Uterus (tissue), 2 donors: ENCODE data around the gene ZNF397.

Experiments used
- POLR2A ChIP-seq, 2 donors: fragments of 450-650 bp; IDR thresholded peaks; one replicate each; pipeline ENCODE4 v1.6.1; 2016; ENCODE audit warnings: antibody characterized with exemption in 2 of 2, mild to moderate bottlenecking in 1 of 2, moderate library complexity in 1 of 2
- TF ChIP-seq, protein P1 (sequence below), 4 experiments: fragments of 200-600 bp in 2 of 4; fragments of 450-650 bp in 2 of 4; sonication (generic) in 2 of 4; IDR thresholded peaks; one replicate each; pipeline ENCODE4 v1.5.1; 2016 to 2019; ENCODE audit warnings: antibody characterized with exemption in 4 of 4, mild to moderate bottlenecking in 2 of 4, moderate library complexity in 1 of 4

DNA sequence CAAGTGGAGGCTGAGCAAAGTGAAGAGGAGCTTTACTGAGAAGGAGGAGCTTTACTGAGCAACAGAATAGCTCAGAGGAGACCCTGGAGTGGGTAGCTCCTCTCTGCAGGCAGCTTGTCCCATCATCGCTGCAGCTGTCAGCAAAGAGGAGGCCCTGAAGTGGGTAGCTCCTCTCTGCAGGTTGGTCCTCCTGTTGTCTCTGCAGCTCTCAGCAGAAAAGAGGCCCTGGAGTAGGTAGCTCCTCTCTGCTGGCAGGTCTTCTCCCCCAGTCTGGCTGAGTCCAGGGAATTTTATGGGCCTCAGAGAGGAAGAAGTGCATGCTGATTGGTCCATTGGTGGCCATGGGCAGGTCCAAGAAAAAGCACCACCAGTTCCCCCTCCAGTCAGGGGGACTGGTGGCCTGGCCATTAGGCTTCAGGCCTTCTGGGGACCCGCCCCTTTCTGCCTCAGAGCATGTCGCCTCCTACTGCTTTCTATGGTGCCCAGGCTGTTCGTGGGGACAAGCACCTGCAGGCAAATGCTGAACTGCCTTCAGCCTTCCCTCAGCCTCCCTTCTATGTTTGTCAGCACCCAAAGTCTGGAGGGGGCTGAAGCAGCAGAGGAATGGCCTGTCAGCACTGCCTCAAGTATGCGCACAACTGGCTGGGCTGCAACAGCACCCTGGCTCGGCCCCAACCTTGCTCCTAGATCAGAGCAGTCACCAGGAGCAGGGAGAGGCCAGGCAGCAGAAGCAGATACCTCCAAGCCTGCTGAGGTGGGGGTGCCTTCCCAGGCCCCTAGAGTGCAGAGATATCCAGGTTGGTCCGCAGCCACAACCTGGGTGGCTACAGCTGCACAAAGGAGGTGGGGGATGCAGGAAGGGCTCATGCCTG, 43.3 kb downstream of the ZNF397 start:
- TF ChIP-seq, protein P1, sequence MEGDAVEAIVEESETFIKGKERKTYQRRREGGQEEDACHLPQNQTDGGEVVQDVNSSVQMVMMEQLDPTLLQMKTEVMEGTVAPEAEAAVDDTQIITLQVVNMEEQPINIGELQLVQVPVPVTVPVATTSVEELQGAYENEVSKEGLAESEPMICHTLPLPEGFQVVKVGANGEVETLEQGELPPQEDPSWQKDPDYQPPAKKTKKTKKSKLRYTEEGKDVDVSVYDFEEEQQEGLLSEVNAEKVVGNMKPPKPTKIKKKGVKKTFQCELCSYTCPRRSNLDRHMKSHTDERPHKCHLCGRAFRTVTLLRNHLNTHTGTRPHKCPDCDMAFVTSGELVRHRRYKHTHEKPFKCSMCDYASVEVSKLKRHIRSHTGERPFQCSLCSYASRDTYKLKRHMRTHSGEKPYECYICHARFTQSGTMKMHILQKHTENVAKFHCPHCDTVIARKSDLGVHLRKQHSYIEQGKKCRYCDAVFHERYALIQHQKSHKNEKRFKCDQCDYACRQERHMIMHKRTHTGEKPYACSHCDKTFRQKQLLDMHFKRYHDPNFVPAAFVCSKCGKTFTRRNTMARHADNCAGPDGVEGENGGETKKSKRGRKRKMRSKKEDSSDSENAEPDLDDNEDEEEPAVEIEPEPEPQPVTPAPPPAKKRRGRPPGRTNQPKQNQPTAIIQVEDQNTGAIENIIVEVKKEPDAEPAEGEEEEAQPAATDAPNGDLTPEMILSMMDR (IDR thresholded peaks at IDR 0.05) = no peak
- no peak for TF ChIP-seq POLR2A (IDR thresholded peaks at IDR 0.05)
